VCaP (cell line): ENCODE measurements around the gene NBEAL2.

Experiments used
- H3K27ac ChIP-seq: fragments of 450-650 bp; 2 replicates; pipeline ENCODE4 v1.5.1; 2017
- CTCF ChIP-seq: fragments of 450-650 bp; conservative IDR thresholded peaks from 2 replicates; pipeline ENCODE4 v1.5.1; 2017; ENCODE audit warnings: mild to moderate bottlenecking, moderate library complexity

Gene NBEAL2

GRCh38 chr3:46939578-46940445 lies 39.7 kb upstream of the NBEAL2 start:
- no peak overlapping the region for H3K27ac ChIP-seq
- TF ChIP-seq CTCF, result no peak

- no peak overlapping the region for H3K27ac ChIP-seq
- TF ChIP-seq CTCF, result no peak
Observed at GRCh38 chr3:46942076-46942475, 37.4 kb upstream of the NBEAL2 start.

GRCh38 chr3:46942481-46943236 lies 36.8 kb upstream of the NBEAL2 start:
- TF ChIP-seq CTCF, result no peak
- H3K27ac ChIP-seq, result no peak overlapping the region

GRCh38 chr3:46943237-46944187 lies 36.0 kb upstream of the NBEAL2 start:
- no peak overlapping the region for H3K27ac ChIP-seq
- TF ChIP-seq CTCF, result no peak

GRCh38 chr3:46944191-46944590 lies 35.3 kb upstream of the NBEAL2 start:
- H3K27ac ChIP-seq, result no peak overlapping the region
- TF ChIP-seq CTCF, result no peak

- no peak overlapping the region for H3K27ac ChIP-seq
- TF ChIP-seq CTCF, result no peak
Observed at GRCh38 chr3:46946416-46946815, 33.0 kb upstream of the NBEAL2 start.
